HG02852 (cell line): ENCODE measurements around the gene LRRC73.

Experiments
- ATAC-seq: cut with Tn5 transposase; IDR thresholded peaks from one replicate; pipeline ENCODE4 v1.9.1; 2021; ENCODE audit warnings: mild to moderate bottlenecking, moderate library complexity; ENCODE audit not compliant: unreplicated experiment

The LRRC73 gene

GRCh38 chr6:43493833-43494232 is 16.3 kb downstream of the LRRC73 start:
- ATAC-seq: no peak

DNA sequence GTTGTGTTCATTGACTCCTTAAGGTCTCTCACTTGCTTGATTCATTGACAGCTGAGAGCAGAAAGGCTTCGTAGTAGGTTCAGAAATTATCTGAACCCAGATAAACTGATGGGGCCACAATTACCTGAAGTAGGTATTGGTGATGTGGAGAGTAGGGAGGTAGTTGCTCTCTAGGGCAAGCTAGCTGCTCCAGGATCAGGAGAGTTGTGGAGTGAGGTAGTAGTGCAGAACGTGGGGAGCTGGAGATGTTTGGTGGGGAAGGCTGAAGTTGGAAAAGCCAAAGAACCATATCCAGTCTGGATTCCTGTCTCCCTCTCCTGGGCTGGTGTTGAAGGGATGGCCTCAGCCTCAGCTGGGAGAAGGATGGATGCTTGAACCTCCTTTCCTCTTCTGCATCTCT is 16.9 kb downstream of the LRRC73 start:
- no peak for ATAC-seq

DNA sequence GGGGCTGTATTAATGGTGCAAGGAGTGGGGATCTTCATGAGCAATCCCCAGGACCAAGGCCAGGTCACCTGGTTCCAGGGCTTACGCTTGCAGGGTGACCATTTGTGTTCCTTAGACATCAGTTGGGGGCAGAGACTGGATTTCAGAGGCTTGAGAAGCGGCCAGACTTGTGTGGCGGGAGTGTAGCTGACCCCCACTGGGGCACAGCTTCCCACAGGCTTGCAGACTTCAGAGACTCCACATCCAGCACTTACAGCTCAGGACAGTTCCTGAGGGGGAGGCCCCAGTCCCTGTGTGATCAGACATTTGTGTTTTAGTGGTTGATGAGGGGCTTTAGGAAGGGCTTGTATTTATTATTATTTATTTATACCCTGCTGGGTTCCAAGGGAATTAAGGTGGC is 17.5 kb downstream of the LRRC73 start:
- ATAC-seq: no peak

- no peak for ATAC-seq
Observed at GRCh38 chr6:43491750-43492661, 18.1 kb downstream of the LRRC73 start.

- no peak for ATAC-seq
Observed at GRCh38 chr6:43490523-43490939, 19.6 kb downstream of the LRRC73 start.

DNA sequence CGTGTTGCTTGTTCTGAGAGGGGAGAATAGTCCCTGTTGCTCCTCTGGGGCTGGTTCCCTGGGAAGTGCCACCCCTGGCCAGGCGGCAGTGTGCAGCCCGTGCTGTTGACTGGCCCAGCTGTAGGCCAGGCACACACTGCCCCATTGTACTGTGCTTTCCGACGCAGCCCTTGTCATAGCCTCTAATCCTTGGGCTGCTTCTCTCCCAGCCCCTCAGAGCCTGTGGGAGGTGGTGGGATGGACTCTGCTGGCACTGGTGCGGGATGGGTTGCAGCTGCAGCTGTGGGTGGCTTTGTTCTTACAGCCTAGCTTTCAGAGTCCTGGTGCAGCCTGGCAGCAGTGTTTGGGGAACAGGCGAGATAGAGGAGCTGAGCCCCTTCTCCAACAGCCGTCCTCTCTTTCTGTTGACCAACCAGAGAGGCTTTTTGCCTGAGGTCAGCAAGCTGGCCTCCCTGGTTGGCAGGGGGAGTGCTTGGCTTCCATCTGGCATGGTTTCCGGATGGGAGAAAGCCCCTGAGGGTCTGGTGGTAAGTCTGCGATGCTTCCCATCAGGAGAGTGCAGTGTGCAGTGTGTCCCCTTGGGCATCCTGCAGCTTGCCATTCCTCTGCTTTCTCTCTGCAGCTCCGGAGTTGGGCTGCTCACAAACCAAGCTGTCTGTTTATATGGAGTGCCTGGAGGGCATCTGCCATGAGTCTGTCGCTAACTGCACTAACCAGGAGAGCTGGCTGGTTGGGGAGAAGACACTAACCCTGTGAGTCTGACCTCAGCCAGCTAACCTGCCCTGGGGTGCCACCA is 20.7 kb downstream of the LRRC73 start:
- no peak for ATAC-seq

- ATAC-seq: no peak
Observed at GRCh38 chr6:43488667-43489276, 21.4 kb downstream of the LRRC73 start.

GRCh38 chr6:43481591-43482236 is 28.4 kb downstream of the LRRC73 start:
- ATAC-seq: no peak

DNA sequence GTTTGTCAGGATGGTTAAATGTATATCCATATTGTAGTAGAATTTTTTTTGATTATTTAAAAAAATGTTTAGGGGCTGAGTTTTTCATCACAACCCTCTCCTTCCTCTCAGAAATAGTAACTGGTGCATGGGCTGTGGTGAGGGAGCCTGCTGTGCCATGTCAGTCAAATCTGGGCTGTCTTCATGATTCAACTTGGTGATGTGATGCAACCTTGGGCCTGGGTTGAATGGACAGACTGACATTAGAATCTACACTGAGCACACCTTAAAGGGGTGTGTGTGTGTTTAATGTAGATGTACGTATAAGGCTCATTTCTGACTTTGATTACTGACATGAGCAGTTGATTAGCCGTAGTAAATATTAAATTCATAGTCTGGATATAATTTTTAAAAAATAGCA is 29.1 kb downstream of the LRRC73 start:
- ATAC-seq: no peak

DNA sequence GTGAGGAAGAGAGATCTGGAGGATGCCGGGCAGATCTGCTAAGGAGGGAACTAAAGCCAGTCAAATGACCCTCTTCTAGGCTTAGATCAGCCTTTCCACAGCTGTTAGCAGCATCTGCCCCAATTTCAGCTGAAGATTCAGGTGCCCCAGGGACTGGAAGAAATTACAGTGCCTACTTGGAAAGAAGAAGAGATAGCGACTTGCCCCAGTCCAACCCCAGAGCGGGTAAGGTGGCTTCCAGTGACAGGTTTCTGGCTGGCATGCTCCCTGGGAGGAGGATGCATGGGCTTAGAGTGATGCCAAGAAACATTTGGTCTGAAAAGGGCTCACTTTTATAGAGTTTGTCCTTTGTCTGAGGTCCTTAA is 32.2 kb downstream of the LRRC73 start:
- ATAC-seq: no peak

DNA sequence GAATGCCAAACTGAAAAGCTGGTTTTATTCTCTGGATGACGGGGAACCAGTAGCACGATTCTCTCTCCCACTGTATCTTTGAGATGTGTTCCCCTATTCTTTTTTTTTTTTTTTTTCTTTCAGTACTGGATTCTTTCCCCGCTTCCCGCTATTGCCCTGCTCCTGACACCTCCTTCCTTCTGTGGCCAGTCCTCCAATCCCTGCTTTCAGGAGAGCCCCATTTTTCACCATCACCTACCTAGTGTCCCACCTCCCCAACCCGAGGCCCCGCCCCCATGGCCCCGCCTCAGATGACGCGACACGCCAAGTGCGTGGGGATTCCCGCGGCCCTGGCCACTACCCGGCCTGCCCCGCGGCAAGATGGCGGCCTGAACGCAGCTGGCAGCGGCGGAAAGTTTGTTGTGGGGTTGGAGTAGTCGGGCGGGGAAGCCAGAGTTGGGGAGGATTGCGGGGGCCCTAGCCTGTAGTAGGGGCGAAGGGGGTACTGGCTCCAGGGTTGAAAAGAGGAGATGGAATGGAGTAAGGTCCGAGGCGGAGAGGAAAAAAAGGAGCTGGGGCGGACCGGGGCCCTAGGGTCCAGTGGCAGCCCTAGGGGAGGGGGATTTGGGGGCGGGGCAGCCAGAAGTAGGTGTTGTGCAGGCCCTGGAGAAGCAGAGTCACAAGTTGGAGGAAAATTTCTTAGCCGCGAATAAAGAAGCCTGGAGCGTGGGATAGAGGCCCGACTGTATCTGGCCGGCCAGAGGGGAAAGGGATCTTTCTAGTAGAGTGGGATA is 32.7 kb downstream of the LRRC73 start, which contains the start of gene TJAP1:
Gene TJAP1, plus strand, starts transcription at position 336 of the 773 bp plus-strand sequence. CDS start 21,432 bp downstream, outside the sequence.
- ATAC-seq: peak; percentile 96

GRCh38 chr6:43476746-43477145 is 33.4 kb downstream of the LRRC73 start:
- ATAC-seq: no peak

DNA sequence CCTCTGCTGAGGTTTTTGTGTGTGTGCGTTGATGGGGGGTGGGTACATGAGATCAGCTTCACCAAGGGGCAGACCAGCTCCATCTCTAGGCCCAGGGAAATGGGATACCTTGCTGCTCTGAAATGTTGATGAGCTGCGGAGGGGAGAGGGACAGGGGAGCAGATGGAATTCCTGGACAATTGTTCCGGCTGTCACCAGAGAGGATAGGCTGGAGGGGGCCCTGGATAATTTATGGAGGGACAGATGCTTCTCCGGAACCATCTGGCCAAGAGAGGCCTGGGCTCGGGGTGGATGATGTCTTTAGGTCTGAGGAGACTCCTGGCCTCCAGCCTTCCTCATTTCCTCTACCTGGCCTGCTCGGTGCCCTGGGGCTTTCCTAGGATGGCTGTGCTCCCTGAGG is 34.6 kb downstream of the LRRC73 start:
- no peak for ATAC-seq

GRCh38 chr6:43472515-43472914 is 37.6 kb downstream of the LRRC73 start:
- ATAC-seq: no peak

DNA sequence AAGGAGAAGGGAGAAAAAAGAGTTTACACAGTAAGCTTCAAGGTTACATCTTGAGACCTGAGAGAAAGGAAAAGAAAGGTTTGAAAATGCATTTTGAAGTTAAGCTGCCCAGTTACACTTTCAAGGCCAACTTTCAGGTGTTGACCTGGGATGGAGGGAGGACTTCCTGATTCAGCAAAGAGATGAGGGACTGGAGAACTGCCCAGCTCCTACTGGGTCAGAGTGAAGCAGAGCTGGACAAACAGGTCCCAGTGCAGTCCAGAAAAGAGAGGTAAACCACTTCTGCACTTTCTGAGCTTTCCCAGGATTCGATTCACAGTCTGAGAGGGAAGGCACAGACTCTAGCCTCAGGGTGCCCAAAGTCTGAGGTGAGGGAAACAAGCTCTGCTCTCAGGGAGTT is 38.7 kb downstream of the LRRC73 start:
- ATAC-seq: no peak

DNA sequence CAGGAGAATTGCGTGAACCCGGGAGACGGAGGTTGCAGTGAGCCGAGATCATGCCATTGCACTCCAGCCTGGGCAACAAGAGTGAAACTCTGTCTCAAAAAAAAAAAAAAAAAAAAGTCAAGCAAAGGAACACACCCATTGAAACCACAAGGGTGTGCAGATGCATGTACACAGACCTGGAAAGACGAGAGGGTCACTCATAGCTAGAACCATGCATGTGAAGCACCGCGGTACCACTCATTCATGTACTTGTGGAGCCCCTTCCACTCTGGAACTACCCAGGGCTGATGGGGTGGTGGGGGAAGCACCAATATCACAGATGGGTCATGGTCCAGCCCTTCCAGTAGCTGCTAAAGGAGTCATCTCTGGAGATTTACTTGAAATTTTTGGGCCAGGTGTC is 40.2 kb downstream of the LRRC73 start:
- ATAC-seq: no peak

GRCh38 chr6:43468748-43469681 is 41.1 kb downstream of the LRRC73 start:
- ATAC-seq: no peak

DNA sequence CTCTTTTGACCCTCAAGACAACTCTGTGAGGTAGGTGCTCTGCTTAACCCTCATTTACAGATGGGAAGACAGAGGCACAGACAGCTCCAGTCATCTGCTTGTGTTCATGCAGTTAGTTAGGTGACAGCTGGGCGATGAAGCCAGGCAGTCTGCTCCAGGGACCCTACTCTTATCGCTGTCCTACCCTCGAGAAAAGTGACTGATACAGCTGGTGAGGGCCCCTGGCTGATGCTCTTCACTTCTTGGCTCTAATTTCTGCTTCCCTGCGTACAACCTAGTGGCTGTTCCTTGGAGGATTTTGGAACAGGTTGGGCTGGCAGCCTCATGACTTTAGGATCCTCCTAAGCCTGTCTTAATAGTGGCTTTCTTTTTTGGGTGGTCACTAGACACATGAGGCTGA is 41.9 kb downstream of the LRRC73 start:
- ATAC-seq: no peak

GRCh38 chr6:43467752-43468151 is 42.4 kb downstream of the LRRC73 start:
- ATAC-seq: no peak
